Endothelial cell of umbilical vein (primary cell): ENCODE measurements around the gene PKNOX1. TPM values are rescaled to one million over a fixed set of nuclear protein-coding genes. Genes with fewer than 3 reads are reported as not detected.
"Not testable (repeated sequence)": the region's sequence is repeated elsewhere in the genome, so short reads cannot be mapped to it uniquely, and the experiment has no call there.

Source experiments
- BruUV-seq: library from RNA; stranded (reverse); fragments of 400-500 nt; replicated peaks from 2 replicates; lab custom pipeline; 2021; lab: Mats Ljungman, UMichigan
- CTCF ChIA-PET: fragments of 300-600, 350-600 bp; sonication (Branson Sonifier 250); formaldehyde crosslinking; loops from one replicate; lab custom pipeline; 2021; ENCODE audit warnings: antibody characterized with exemption, inconsistent platforms; lab: Charles Lee
- POLR2A ChIA-PET: fragments of 300-600, 350-600 bp; sonication (Branson Sonifier 250); formaldehyde crosslinking; loops from one replicate; lab custom pipeline; 2021; ENCODE audit warnings: antibody characterized with exemption, inconsistent platforms; lab: Charles Lee
- DNase-seq: peaks from one replicate; pipeline ENCODE4 v3.0.0-alpha.2; 2011; ENCODE audit warnings: low read depth, low spot score
- FAIRE-seq: peaks from 2 replicates; lab custom pipeline; 2011; peaks lifted over from hg19 to GRCh38; lab: Jason Lieb, UNC
- H2AFZ ChIP-seq: 2 replicates; pipeline ENCODE4 v1.6.0; 2012; ENCODE audit warnings: low read depth, low read length, control low read depth, inconsistent platforms
- H3K27ac ChIP-seq: 2 replicates; pipeline ENCODE4 v1.5.1; 2011; ENCODE audit warnings: low read depth, mild to moderate bottlenecking, control low read depth, low read length, moderate library complexity; ENCODE audit not compliant: insufficient read depth
- H3K27me3 ChIP-seq, 2 experiments: 2 replicates each; pipeline versions ENCODE4 v1.6.0 to v1.6.1; 2011; ENCODE audit warnings: low read length in 2 of 2, mixed read lengths in 1 of 2; ENCODE audit not compliant: control insufficient read depth in 2 of 2, insufficient read depth in 2 of 2
- H3K36me3 ChIP-seq, 2 experiments: 2 replicates in 1 of 2; 3 replicates in 1 of 2; pipeline ENCODE4 v1.5.1; 2011; ENCODE audit warnings: low read length in 2 of 2, mild to moderate bottlenecking in 1 of 2, moderate library complexity in 1 of 2; ENCODE audit not compliant: control insufficient read depth in 2 of 2, insufficient read depth in 2 of 2; ENCODE audit errors: extremely low read depth in 1 of 2
- H3K4me1 ChIP-seq: 3 replicates; pipeline ENCODE4 v1.5.1; 2011; ENCODE audit warnings: mild to moderate bottlenecking, low read length; ENCODE audit not compliant: control insufficient read depth, insufficient read depth; ENCODE audit errors: extremely low read depth
- H3K4me2 ChIP-seq: 2 replicates; pipeline ENCODE4 v1.6.1; 2011; ENCODE audit warnings: low read length, control low read depth, mixed read lengths; ENCODE audit not compliant: insufficient read depth
- H3K4me3 ChIP-seq, 3 experiments: fragments of 200-600 bp in 1 of 3; sonication (generic), shearing (Covaris generic) in 1 of 3; replicated peaks in 1 of 3; 2 replicates each; pipeline ENCODE4 v1.5.1; 2011 to 2016; ENCODE audit warnings: control low read depth in 3 of 3, low read length in 3 of 3, mild to moderate bottlenecking in 2 of 3, inconsistent platforms in 1 of 3, low read depth in 1 of 3, moderate library complexity in 1 of 3; ENCODE audit not compliant: insufficient read depth in 1 of 3
- H3K79me2 ChIP-seq: 2 replicates; pipeline ENCODE4 v1.6.0; 2012; ENCODE audit warnings: low read length, inconsistent platforms; ENCODE audit not compliant: control insufficient read depth, insufficient read depth
- H3K9ac ChIP-seq: replicated peaks from 2 replicates; pipeline ENCODE3; 2011; ENCODE audit warnings: low read length, control low read depth; ENCODE audit not compliant: insufficient read depth; ENCODE audit errors: extremely low read depth
- H3K9me1 ChIP-seq: replicated peaks from 3 replicates; pipeline ENCODE4 v1.6.0; 2011; ENCODE audit warnings: mild to moderate bottlenecking, low read length; ENCODE audit not compliant: control insufficient read depth, insufficient read depth; ENCODE audit errors: extremely low read depth
- H3K9me3 ChIP-seq: replicated peaks from 2 replicates; pipeline ENCODE4 v1.5.1; 2012; ENCODE audit warnings: low read length, inconsistent platforms; ENCODE audit not compliant: control insufficient read depth, insufficient read depth
- H4K20me1 ChIP-seq: replicated peaks from 2 replicates; pipeline ENCODE3; 2011; ENCODE audit warnings: mild to moderate bottlenecking, low read length; ENCODE audit not compliant: control insufficient read depth, insufficient read depth; ENCODE audit errors: extremely low read depth
- EZH2 ChIP-seq: IDR thresholded peaks from 2 replicates; pipeline ENCODE4 v1.6.1; 2012; ENCODE audit warnings: borderline replicate concordance, low read depth, mild to moderate bottlenecking, moderate library complexity, low read length, inconsistent platforms; ENCODE audit not compliant: severe bottlenecking
- POLR2A ChIP-seq: IDR thresholded peaks from 2 replicates; pipeline ENCODE4 v1.6.1; 2012; ENCODE audit warnings: low read depth, mild to moderate bottlenecking, control low read depth, low read length
- dilution Hi-C: fragments of 300-500 bp; cut with MboI; formaldehyde crosslinking; loops from one replicate; pipeline ENCODE4 v1.15.0; 2019; ENCODE audit warnings: low sequenced_read_pairs; ENCODE audit not compliant: extremely low pct_ligation_motif_present
- intact Hi-C: fragments of 100-400 bp; cut with micrococcal nuclease; formaldehyde crosslinking; loops from one replicate; pipeline ENCODE4 v1.10.0; 2022
- polyA plus RNA-seq, 4 experiments: library from polyadenylated mRNA; depleted of rRNA in 3 of 4; stranded (reverse) in 3 of 4; unstranded in 1 of 4; fragments of >200 nt; gene quantifications; 2 replicates each; pipeline versions ENCODE4 v1.2.1 to v1.2.3, GENCODE V29; 2011 to 2012; ENCODE audit warnings: missing spikeins in 1 of 4
- total RNA-seq: library from RNA; stranded (reverse); gene quantifications from 2 replicates; pipeline ENCODE4 v1.2.3, GENCODE V29; 2021
- TF ChIP-seq, protein P1 (sequence below): IDR thresholded peaks from 2 replicates; pipeline ENCODE4 v1.6.1; 2011; ENCODE audit not compliant: insufficient read depth, insufficient read length

The PKNOX1 gene
- total and polyA plus RNA-seq, 2 donors (not counting 3 experiments of a cell fraction or from before 2014, with no cell fraction given) = 16.6 to 23.6 TPM

DNA sequence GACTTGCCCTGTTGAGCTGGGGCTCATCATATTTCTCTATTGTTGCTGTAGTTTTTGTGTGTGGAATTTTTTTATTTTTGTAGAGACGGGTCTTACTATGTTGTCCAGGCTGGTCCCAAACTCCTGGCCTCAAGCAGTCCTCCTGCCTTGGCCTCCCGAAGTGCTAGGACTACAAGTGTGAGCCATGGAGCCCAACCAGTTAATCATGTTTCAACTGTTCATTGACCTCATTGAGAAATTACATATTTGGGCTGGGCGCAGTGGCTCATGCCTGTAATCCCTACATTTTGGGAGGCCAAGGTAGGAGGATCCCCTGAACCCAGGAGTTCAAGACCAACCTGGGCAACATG is 9.2 kb upstream of the PKNOX1 start:
- Histone ChIP-seq H3K27me3 (no peaks in the 10 kb centered on the region), H3K27ac (no peak overlapping the region), H3K9ac (no peak overlapping the region), H3K9me1 (no peaks in the 10 kb centered on the region), H3K4me2 (no peak overlapping the region), H2AFZ (no peak overlapping the region), H3K4me3 (no peak overlapping the region), H3K79me2 (no peaks in the 10 kb centered on the region), H3K36me3 (no peaks in the 10 kb centered on the region), H4K20me1 (no peaks in the 10 kb centered on the region), H3K4me1 (no peaks in the 10 kb centered on the region), H3K9me3 (no peaks in the 10 kb centered on the region)
- dilution Hi-C loops = no loop called here
- intact Hi-C loops = no loop called here
- POLR2A ChIA-PET = no interaction called here
- CTCF ChIA-PET = no interaction called here
- no peak for DNase-seq
- no TSS peak for BruUV-seq
- TF ChIP-seq, protein P1, sequence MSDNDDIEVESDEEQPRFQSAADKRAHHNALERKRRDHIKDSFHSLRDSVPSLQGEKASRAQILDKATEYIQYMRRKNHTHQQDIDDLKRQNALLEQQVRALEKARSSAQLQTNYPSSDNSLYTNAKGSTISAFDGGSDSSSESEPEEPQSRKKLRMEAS = no peak
- TF ChIP-seq EZH2 (no peak), POLR2A (no peak)
- FAIRE-seq = peak; percentile 35

- dilution Hi-C loops, H3K4me3 ChIP-seq, DNase-seq, H4K20me1 ChIP-seq, BruUV-seq, H3K4me1 ChIP-seq, POLR2A ChIA-PET, FAIRE-seq, H3K9me1 ChIP-seq, H2AFZ ChIP-seq, CTCF ChIA-PET, H3K36me3 ChIP-seq, H3K4me2 ChIP-seq, H3K79me2 ChIP-seq, H3K27me3 ChIP-seq, H3K27ac ChIP-seq, intact Hi-C loops, H3K9me3 ChIP-seq, H3K9ac ChIP-seq: not testable (repeated sequence)
Observed at GRCh38 chr21:42967616-42968015, 6.7 kb upstream of the PKNOX1 start.
